HepG2 (cell line): ENCODE data around the gene XKR7.

Experiments used
- BHLHE40 ChIP-seq: IDR thresholded peaks from 2 replicates; pipeline ENCODE4 v1.6.1; 2011; ENCODE audit warnings: low read length, improper control_type of control experiment
- FOXJ3 ChIP-seq: sonication (generic); formaldehyde crosslinking; IDR thresholded peaks from 2 replicates; pipeline ENCODE4 v1.4.0; 2020; ENCODE audit warnings: missing genetic modification reagents, mild to moderate bottlenecking, borderline replicate concordance
- HNRNPH1 ChIP-seq: fragments of 200-400 bp; formaldehyde crosslinking; optimal IDR thresholded peaks from 2 replicates; pipeline ENCODE3; 2017; ENCODE audit warnings: mild to moderate bottlenecking, low read depth, low read length
- MAFK ChIP-seq, 2 experiments: IDR thresholded peaks in 1 of 2; conservative IDR thresholded peaks in 1 of 2; 2 replicates each; pipeline ENCODE4 v1.6.1; 2011; ENCODE audit warnings: improper control_type of control experiment in 2 of 2, low read length in 2 of 2
- PCBP1 ChIP-seq: fragments of 200-400 bp; formaldehyde crosslinking; IDR thresholded peaks from 2 replicates; pipeline ENCODE4 v1.6.1; 2017; ENCODE audit warnings: mild to moderate bottlenecking, low read depth, low read length, borderline replicate concordance
- REST ChIP-seq, 2 experiments: IDR thresholded peaks; 2 replicates each; pipeline ENCODE4 v1.6.1; 2011 to 2012; ENCODE audit warnings: low read length in 2 of 2, borderline replicate concordance in 1 of 2, low read depth in 1 of 2, mild to moderate bottlenecking in 1 of 2, moderate library complexity in 1 of 2
- ZNF124 ChIP-seq: sonication (generic); formaldehyde crosslinking; IDR thresholded peaks from 2 replicates; pipeline ENCODE4 v1.4.0; 2020; ENCODE audit warnings: missing genetic modification reagents
- ZNF232 ChIP-seq: sonication (generic); formaldehyde crosslinking; IDR thresholded peaks from 2 replicates; pipeline ENCODE4 v1.4.0; 2020; ENCODE audit warnings: missing genetic modification reagents, borderline replicate concordance
- ZNF24 ChIP-seq: fragments of 450-650 bp; IDR thresholded peaks from 2 replicates; pipeline ENCODE4 v1.6.1; 2017; ENCODE audit warnings: antibody characterized with exemption, mild to moderate bottlenecking
- TF ChIP-seq, protein P1 (sequence below): IDR thresholded peaks from 2 replicates; pipeline ENCODE4 v1.6.1; 2012; ENCODE audit warnings: inconsistent platforms
- TF ChIP-seq, protein P2 (sequence below): sonication (generic); formaldehyde crosslinking; IDR thresholded peaks from 2 replicates; pipeline ENCODE4 v1.4.0; 2020; ENCODE audit warnings: missing genetic modification reagents
- TF ChIP-seq, protein P3 (sequence below): sonication (generic); formaldehyde crosslinking; IDR thresholded peaks from 2 replicates; pipeline ENCODE4 v1.5.0; 2020; ENCODE audit warnings: mild to moderate bottlenecking, missing genetic modification reagents, moderate library complexity

DNA sequence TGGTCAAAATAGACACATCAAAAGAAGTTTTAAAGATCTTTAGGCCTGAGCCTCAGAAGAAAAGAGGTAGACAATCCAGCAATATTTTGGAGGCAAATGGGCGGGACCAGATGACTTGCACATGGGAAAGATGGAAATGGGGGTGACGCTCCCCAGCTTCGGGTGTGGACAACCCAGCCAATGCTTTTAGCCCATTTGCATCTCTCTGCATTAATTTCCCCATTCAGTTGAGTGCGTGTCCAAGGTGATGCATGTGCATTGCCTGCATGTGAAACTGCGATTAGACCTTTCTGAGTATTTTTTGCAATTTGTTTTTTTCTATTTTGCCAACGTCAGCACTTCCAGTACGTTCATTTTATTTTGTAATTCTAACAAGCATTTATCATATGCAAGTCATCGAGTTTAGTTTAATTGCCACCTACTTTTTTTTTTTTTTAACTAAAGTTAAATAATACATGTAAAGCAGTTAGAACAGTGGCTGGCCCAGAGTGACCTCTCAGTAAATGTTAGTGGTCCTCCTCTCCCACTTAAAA is 40.3 kb upstream of the XKR7 start:
- TF ChIP-seq MAFK (conservative IDR thresholded peaks at IDR 0.05 in 1 of 2, IDR thresholded peaks at IDR 0.05 in 1 of 2; ENCODE audit: low read length in 2 of 2): peak; percentile 99 to 100
- no peak for TF ChIP-seq ZNF24
- TF ChIP-seq, protein P1, sequence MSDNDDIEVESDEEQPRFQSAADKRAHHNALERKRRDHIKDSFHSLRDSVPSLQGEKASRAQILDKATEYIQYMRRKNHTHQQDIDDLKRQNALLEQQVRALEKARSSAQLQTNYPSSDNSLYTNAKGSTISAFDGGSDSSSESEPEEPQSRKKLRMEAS: no peak
- TF ChIP-seq BHLHE40: no peak
- TF ChIP-seq, protein P2, sequence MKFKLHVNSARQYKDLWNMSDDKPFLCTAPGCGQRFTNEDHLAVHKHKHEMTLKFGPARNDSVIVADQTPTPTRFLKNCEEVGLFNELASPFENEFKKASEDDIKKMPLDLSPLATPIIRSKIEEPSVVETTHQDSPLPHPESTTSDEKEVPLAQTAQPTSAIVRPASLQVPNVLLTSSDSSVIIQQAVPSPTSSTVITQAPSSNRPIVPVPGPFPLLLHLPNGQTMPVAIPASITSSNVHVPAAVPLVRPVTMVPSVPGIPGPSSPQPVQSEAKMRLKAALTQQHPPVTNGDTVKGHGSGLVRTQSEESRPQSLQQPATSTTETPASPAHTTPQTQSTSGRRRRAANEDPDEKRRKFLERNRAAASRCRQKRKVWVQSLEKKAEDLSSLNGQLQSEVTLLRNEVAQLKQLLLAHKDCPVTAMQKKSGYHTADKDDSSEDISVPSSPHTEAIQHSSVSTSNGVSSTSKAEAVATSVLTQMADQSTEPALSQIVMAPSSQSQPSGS: no peak
- TF ChIP-seq FOXJ3 (CRISPR knock-in tag): no peak
- TF ChIP-seq, protein P3, sequence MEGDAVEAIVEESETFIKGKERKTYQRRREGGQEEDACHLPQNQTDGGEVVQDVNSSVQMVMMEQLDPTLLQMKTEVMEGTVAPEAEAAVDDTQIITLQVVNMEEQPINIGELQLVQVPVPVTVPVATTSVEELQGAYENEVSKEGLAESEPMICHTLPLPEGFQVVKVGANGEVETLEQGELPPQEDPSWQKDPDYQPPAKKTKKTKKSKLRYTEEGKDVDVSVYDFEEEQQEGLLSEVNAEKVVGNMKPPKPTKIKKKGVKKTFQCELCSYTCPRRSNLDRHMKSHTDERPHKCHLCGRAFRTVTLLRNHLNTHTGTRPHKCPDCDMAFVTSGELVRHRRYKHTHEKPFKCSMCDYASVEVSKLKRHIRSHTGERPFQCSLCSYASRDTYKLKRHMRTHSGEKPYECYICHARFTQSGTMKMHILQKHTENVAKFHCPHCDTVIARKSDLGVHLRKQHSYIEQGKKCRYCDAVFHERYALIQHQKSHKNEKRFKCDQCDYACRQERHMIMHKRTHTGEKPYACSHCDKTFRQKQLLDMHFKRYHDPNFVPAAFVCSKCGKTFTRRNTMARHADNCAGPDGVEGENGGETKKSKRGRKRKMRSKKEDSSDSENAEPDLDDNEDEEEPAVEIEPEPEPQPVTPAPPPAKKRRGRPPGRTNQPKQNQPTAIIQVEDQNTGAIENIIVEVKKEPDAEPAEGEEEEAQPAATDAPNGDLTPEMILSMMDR: no peak
- TF ChIP-seq ZNF124 (CRISPR knock-in tag): no peak
- TF ChIP-seq HNRNPH1: no peak
- TF ChIP-seq PCBP1: no peak
- no peak for TF ChIP-seq REST (IDR thresholded peaks at IDR 0.05; ENCODE audit: borderline replicate concordance in 1 of 2, low read depth in 1 of 2, low read length in 2 of 2)
- no peak for TF ChIP-seq ZNF232
